GM12878 (cell line): Measurements from ENCODE around the gene FASTK. TPM values are rescaled to one million over a fixed set of nuclear protein-coding genes. Genes with fewer than 3 reads are reported as not detected.

Experiments
- ASH2L ChIP-seq: fragments of 300-600, 200-600 bp; sonication (generic); IDR thresholded peaks from 2 replicates; pipeline ENCODE4 v1.6.1; 2017; ENCODE audit warnings: low read depth, mild to moderate bottlenecking, borderline replicate concordance
- EZH2 ChIP-seq: IDR thresholded peaks from 2 replicates; pipeline ENCODE4 v1.6.1; 2012; ENCODE audit warnings: low read depth, mild to moderate bottlenecking, control low read depth, inconsistent platforms, low read length, borderline replicate concordance; ENCODE audit not compliant: control insufficient read depth
- HDAC2 ChIP-seq: fragments of 200-600 bp; sonication (generic); IDR thresholded peaks from 2 replicates; pipeline ENCODE4 v1.6.1; 2017
- MEF2B ChIP-seq: fragments of 450-650 bp; IDR thresholded peaks from 2 replicates; pipeline ENCODE4 v1.6.1; 2018; ENCODE audit warnings: mild to moderate bottlenecking, moderate library complexity; ENCODE audit not compliant: partially characterized antibody, poor library complexity, severe bottlenecking
- MTA2 ChIP-seq: fragments of 450-650 bp; IDR thresholded peaks from 2 replicates; pipeline ENCODE4 v1.6.1; 2016; ENCODE audit warnings: low read depth, mild to moderate bottlenecking, moderate library complexity
- NFYA ChIP-seq: IDR thresholded peaks from 2 replicates; pipeline ENCODE4 v1.6.1; 2011; ENCODE audit warnings: low read depth, mild to moderate bottlenecking, low read length, improper control_type of control experiment, borderline replicate concordance
- SMAD1 ChIP-seq: fragments of 450-650 bp; IDR thresholded peaks from 2 replicates; pipeline ENCODE4 v1.6.1; 2018; ENCODE audit warnings: mild to moderate bottlenecking, low read depth; ENCODE audit not compliant: partially characterized antibody
- SREBF2 ChIP-seq: IDR thresholded peaks from 2 replicates; pipeline ENCODE4 v1.6.1; 2012; ENCODE audit warnings: mild to moderate bottlenecking, low read length
- ZBTB40 ChIP-seq: fragments of 450-650 bp; IDR thresholded peaks from 2 replicates; pipeline ENCODE4 v1.6.1; 2016; ENCODE audit warnings: mild to moderate bottlenecking, moderate library complexity, borderline replicate concordance
- polyA plus RNA-seq, 11 experiments: library from polyadenylated mRNA; depleted of rRNA in 4 of 11; unstranded in 6 of 11; stranded (reverse) in 5 of 11; fragments of >200 nt; fragmentation: Nextera tagmentation in 4 of 11; fragmentation: Illumina TruSeq in 1 of 11; extraction: Ambion mirVana in 4 of 11; extraction: Trizol in 1 of 11; gene quantifications; 1 replicate in 1 of 11; 2 replicates in 10 of 11; pipeline versions ENCODE4 v1.2.1 to v1.2.3, GENCODE V29; 2011 to 2016; ENCODE audit warnings: inconsistent platforms in 2 of 11, missing spikeins in 2 of 11, low read depth in 1 of 11
- total RNA-seq, 4 experiments: library from RNA; depleted of rRNA in 3 of 4; stranded (reverse); fragments of >200 nt in 3 of 4; fragmentation: Illumina TruSeq in 1 of 4; extraction: Trizol in 1 of 4; gene quantifications; 2 replicates each; pipeline versions ENCODE4 v1.2.1 to v1.2.3, GENCODE V29; 2013 to 2021
- TF ChIP-seq, protein P1 (sequence below): fragments of 450-650 bp; IDR thresholded peaks from 2 replicates; pipeline ENCODE4 v1.6.1; 2016; ENCODE audit warnings: mild to moderate bottlenecking

The FASTK gene
- total and polyA plus RNA-seq, 10 of the 15 experiments (the other 5 are each of a cell fraction or from before 2014, with no cell fraction given): 0.19 to 102 (median 54.5) TPM

- TF ChIP-seq MTA2 (no peak), SREBF2 (no peak), MEF2B (no peak), ASH2L (no peak), SMAD1 (no peak), ZBTB40 (no peak), EZH2 (no peak), NFYA (no peak), HDAC2 (no peak)
- TF ChIP-seq, protein P1, sequence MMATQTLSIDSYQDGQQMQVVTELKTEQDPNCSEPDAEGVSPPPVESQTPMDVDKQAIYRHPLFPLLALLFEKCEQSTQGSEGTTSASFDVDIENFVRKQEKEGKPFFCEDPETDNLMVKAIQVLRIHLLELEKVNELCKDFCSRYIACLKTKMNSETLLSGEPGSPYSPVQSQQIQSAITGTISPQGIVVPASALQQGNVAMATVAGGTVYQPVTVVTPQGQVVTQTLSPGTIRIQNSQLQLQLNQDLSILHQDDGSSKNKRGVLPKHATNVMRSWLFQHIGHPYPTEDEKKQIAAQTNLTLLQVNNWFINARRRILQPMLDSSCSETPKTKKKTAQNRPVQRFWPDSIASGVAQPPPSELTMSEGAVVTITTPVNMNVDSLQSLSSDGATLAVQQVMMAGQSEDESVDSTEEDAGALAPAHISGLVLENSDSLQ: no peak
These were observed 40.3 kb upstream of the FASTK start (continued) for GRCh38 chr7:151120896-151121295.
